ENCODE measurements around the gene E2F6.

The E2F6 gene

GRCh38 chr2:11420190-11420589 is 45.8 kb downstream of the E2F6 start:
- intact Hi-C loops (cut with DNase I; ENCODE audit: low total_unique reads) = no loop called here
- peaks cover 0 to 5% (median 0%) of the 10 kb centered on the region in 4 donors for H3K4me1 ChIP-seq
- no peaks in the 10 kb centered on the region for H3K27me3 ChIP-seq
- DNase-seq = no peak
- peaks cover 0 to 7% (median 4%) of the 10 kb centered on the region in 3 donors for H3K9me3 ChIP-seq
- TF ChIP-seq CTCF (IDR thresholded peaks at IDR 0.05) = no peak
- H3K36me3 ChIP-seq = no peaks in the 10 kb centered on the region
- H3K4me3 ChIP-seq = no peak overlapping the region
- H3K27ac ChIP-seq = no peak overlapping the region

- no peak for DNase-seq
- peaks cover 0 to 7% (median 4%) of the 10 kb centered on the region in 3 donors for H3K9me3 ChIP-seq
- H3K4me1 ChIP-seq = peaks cover 0 to 5% (median 0%) of the 10 kb centered on the region in 4 donors
- H3K4me3 ChIP-seq = no peak overlapping the region
- H3K36me3 ChIP-seq = no peaks in the 10 kb centered on the region
- H3K27me3 ChIP-seq = no peaks in the 10 kb centered on the region
- H3K27ac ChIP-seq = no peak overlapping the region
- TF ChIP-seq CTCF (IDR thresholded peaks at IDR 0.05) = no peak
- intact Hi-C loops (cut with DNase I; ENCODE audit: low total_unique reads) = no loop called here
Measured at GRCh38 chr2:11419781-11420180, 46.2 kb downstream of the E2F6 start.

- DNase-seq = no peak
- peaks cover 0 to 7% (median 4%) of the 10 kb centered on the region in 3 donors for H3K9me3 ChIP-seq
- H3K4me1 ChIP-seq = peaks cover 0 to 5% (median 0%) of the 10 kb centered on the region in 4 donors
- no peak overlapping the region for H3K4me3 ChIP-seq
- no peak for TF ChIP-seq CTCF (IDR thresholded peaks at IDR 0.05)
- intact Hi-C loops (cut with DNase I; ENCODE audit: low total_unique reads) = no loop called here
- no peaks in the 10 kb centered on the region for H3K27me3 ChIP-seq
- H3K36me3 ChIP-seq = no peaks in the 10 kb centered on the region
- no peak overlapping the region for H3K27ac ChIP-seq
Measured at GRCh38 chr2:11417946-11418585, 47.9 kb downstream of the E2F6 start.

GRCh38 chr2:11416931-11417330 is 49.0 kb downstream of the E2F6 start:
- no peak for TF ChIP-seq CTCF (IDR thresholded peaks at IDR 0.05)
- H3K27ac ChIP-seq = no peak overlapping the region
- no peaks in the 10 kb centered on the region for H3K27me3 ChIP-seq
- H3K9me3 ChIP-seq = peaks cover 0 to 7% (median 4%) of the 10 kb centered on the region in 3 donors
- intact Hi-C loops (cut with DNase I; ENCODE audit: low total_unique reads) = no loop called here
- H3K4me3 ChIP-seq = no peak overlapping the region
- no peaks in the 10 kb centered on the region for H3K36me3 ChIP-seq
- H3K4me1 ChIP-seq = peaks cover 0 to 11% (median 2%) of the 10 kb centered on the region in 4 donors
- DNase-seq = no peak

GRCh38 chr2:11416186-11416585 is 49.8 kb downstream of the E2F6 start:
- Histone ChIP-seq H3K9me3 (peaks cover 0 to 7% (median 4%) of the 10 kb centered on the region in 3 donors), H3K4me3 (no peak overlapping the region), H3K4me1 (peaks cover 0 to 17% (median 2%) of the 10 kb centered on the region in 4 donors), H3K36me3 (no peaks in the 10 kb centered on the region), H3K27ac (no peak overlapping the region), H3K27me3 (no peaks in the 10 kb centered on the region)
- intact Hi-C loops (cut with DNase I; ENCODE audit: low total_unique reads) = no loop called here
- DNase-seq = no peak
- no peak for TF ChIP-seq CTCF (IDR thresholded peaks at IDR 0.05)

Data from tibial artery (tissue), 4 donors.